GM18502 (cell line): Measurements from ENCODE around the gene PATE2.

ENCODE experiments used
- ATAC-seq: cut with Tn5 transposase; IDR thresholded peaks from one replicate; pipeline ENCODE4 v1.9.1; 2021; ENCODE audit warnings: mild to moderate bottlenecking; ENCODE audit not compliant: unreplicated experiment, poor library complexity

The PATE2 gene

DNA sequence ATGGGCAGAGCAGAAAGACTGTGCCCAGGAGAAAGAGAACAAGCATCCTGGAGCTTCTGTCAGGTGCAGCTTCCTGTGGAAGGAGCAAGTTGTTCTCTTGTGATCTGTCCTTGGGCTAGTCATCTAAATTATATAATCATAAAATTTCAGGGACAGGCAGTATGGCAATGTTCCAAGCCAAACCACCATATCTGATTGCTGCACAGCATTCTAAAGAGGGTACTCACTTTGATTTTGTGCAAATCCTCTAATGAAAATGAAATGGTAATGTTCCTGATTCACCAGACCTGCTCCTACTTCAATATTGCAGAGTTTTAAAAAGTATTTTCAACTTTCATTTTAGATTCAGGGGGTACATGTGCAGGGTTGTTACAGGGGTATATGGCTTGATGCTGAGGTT, at the start of gene PATE2:
Gene PATE2, minus strand, starts transcription at position 101 of the 400 bp plus-strand sequence. Its CDS starts 55 bp downstream, at position 46.
- ATAC-seq, result no peak

DNA sequence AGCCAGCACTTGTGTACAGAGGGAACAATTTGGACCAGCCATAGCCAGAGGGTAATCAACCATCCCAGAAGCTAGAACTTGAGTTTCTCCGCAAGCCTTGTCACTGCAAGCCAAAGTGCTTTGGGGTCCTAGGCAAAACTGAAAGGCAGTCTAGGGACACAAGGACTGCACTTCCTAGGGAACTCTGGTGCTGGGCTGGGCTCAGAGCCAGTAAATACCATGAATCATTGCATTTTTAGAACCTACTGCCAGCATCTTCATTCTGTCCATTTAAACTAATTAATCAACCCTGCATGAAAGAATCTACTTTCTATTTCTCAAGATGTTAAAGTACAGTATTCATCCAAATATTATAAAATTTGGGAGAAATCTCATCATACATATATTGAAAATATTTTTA, 29.3 kb upstream of the PATE2 start:
- ATAC-seq, result no peak

DNA sequence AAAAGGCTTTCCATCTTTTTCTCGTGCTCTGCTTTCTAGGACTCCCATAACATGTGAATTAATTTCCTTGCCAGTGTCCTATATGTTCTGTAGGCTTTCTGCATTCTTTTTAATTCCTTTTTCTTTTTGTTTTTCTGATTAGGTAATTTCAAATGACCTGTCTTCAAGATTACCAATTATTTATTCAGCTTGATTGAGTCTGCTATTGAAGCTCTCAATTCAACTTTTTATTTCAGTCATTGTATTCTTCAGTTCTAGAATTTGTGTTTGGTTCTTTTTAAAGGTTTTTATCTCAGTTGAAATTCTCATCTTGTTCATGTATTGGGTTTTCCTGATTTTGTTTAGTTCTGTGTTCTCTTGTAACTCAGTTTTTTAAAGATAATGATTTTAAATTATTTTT, 23.8 kb upstream of the PATE2 start:
- ATAC-seq, result no peak

DNA sequence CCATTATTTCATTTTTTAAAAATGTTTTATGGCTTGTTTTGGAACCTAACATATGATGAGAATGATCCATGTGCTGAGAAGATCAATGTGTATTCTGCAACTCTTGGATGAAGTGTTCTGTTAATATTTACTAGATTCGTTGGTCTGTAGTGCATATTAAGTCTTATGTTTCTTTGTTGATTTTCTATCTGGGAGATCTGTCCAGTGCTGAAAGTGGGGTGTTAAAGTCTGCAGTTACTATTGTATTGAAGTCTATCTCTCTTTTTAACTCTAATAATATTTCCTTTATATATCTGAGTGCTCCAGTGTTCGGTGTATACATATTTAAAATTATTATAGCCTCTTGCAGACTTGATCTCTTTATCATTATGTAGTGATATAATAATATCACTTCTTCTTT, 21.2 kb upstream of the PATE2 start:
- no peak for ATAC-seq

DNA sequence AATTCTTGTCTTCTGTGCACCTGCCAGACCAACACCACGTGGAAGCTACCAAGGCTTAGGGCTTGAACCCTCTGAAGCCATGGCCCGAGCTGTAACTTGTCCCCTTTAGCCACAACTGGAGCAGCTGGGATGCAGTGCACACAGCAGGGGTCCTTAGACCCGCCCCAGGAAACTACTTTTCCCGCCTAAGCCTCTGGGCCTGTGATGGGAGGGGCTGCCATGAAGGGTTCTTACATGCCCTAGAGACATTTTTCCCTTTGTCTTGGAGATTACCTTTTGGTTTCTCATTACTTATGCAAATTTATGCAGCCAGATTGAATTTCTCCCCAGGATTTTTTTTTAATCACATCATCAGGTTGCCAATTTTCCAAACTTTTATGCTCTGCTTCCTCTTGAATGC, 19.0 kb upstream of the PATE2 start:
- no peak for ATAC-seq

DNA sequence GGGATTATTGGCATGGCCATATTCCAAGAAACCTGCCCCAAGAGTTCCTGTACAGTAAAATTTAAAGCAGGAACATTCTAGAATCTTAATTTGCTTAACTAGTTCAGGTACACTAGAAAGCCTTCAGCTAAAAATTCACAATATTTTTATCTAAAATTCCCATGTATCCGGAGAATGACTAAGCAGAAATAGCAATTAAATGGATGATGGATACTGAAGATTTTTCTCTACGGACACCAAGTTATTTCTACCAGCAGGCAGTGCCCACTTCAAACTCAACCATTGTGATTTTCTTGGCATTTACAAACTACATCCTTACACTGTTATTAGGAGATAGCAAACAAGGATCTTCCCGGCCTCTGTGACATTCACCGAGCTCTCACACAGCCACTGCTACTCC, 12.2 kb upstream of the PATE2 start:
- ATAC-seq, result no peak

DNA sequence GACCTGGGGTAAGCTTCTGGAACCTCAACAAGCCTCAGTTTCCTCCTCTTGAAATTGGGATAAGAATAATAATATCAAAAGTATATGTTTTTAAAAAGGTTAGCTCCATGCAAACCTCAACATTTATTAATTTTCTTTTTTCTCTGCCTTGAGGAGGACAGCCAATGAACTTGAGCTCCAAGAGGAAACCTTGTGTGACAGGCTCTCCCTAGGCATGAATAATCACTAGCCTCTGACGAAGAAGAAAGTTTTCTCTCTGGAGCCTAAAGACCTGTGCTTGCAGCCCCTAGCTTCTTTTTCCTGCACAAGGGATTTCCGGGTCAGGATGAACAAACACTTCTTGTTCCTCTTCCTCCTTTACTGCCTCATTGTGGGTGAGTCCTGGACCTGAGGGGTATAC, 9.2 kb upstream of the PATE2 start, which contains the start of gene PATE3:
Gene PATE3, plus strand, starts transcription at position 301 of the 400 bp plus-strand sequence. Its CDS starts 25 bp downstream, at position 326.
- no peak for ATAC-seq

DNA sequence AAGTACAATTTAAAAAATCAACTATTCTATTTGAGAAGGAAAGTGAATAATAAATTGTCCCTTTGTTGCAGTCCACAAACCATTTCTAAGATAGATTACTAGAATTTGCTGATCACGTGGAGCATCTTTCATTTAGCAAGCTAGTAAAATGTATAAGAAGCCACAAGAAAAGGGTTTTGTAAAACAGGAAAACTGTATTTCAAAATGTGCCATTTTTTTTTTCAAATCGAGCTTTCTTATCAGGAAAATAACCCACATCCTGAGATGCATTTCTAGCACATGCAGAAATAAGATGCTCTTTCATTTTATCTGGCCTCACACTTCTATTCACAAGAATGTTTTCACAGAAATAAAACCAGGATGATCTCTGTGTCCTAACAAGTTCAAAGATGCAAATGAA, 6.0 kb upstream of the PATE2 start:
- no peak for ATAC-seq

DNA sequence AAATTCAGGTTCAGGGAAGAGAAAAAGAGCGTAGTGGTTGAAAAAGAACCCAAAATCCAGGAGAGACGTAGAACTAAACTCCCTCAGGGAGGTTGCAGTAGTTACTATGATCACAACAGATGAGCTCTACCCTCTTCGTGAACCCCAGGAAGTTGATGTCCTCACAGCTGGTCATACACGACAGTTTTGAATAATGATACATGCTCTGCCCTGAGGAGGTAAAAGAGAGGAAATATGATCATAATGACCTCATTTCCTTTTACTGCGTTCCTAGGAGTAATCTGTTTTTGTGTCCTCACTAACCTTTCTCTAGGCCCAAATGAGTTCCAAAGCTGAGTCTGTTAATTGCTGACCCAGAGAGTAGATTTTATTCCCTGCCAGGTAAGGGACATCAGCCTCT, 1.3 kb downstream of the PATE2 start:
- ATAC-seq, result no peak

DNA sequence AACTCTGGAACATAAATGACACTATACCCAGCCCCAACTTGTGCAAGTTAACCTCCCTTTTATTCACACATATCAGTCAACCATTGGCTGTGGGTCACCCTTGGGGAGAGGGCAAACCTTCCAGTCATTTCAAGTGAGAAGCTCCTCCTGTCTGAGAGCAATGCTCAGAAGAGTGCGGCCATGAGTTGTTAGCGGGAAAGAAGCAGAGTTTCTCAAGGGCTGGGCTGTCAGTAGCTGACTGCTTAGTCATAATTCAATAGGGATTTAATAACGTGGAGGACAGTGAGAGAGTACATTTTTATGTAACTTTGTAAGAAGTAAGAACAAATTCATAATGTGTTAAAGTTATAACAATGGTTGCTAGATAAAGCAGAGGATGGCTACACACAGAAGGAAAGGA, 5.1 kb downstream of the PATE2 start:
- no peak for ATAC-seq

DNA sequence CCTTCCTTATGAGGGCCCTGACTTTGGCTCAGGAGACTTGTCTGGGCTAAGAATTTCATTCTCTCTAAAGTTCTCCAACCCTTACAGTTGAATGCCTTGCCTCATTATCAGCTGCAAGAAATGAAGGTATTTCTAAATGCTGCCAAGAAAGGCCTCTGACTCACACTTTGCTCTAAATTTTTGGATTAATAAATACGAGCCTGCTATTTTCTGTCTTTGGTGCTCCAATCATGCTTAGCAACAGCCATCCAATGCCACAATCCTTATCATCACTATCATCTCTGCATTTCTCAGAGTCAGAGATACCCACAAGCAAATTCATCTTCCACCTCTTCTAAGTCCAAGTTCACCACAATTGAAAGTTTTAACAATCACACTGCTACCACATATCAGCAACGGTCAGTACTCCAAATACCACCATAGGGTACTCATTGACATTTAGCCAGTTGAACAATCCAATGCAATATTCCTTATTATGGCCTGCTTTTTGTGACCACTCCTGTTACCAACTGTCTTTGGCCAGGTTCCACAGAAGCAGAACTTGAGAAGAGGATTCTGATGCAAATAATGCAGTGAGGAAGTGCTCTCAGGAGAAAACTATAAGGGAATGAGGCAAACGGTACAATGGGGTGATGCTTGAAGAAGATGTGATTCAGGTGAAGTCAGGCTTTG, 5.7 kb downstream of the PATE2 start:
- ATAC-seq, result no peak

DNA sequence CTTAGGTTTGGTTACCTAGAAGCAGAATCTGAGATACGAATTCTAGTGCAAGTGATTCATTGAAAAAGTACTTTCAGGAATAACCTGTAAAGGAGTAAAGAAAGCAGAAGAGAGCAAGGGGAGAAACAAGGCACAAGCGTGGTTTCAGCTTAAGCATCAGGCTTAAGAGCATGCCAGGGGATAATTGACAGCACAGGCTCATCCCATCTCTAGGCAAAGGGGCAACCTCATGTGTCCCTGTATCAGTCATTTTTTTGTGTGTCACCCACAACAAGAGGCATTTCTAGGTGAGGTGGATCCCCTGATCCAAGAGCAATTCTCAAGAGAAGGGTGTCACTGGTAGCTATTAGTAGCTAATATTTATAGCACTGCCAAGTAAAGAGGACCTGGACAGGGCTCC, 8.0 kb downstream of the PATE2 start:
- no peak for ATAC-seq

DNA sequence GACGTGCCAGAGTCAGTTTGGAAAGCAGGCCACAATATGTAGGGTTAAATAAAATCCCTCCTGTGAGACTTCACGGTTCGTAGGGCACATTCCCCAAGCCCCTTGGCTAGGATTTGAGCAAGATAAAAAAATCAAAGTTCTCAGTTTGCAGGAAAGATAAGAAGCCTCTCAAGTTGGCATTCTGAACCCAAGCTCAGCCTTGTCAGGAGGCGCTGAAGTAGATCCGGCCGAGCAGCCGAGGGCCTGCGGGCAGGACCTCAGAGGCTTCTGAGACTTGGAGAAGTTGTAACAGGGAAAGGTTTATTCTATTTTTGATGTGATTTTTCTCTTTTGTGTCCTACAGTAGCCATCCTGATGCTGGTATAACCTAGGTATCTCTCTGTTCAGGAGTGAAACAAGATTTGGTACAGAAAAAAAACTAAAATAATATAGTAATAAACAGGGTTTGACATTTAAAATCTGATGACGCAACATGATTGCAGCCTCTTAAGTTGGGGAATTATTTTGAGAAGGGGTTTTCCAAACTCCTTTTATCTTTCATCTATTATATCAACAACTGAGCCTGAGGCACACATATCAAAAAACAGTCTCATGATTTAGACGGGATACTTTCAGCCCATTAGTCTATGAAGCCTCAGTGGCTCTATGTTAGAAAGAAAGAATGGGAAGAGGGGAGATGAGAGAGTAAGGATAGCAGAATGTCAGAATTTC, 10.1 kb downstream of the PATE2 start:
- ATAC-seq, result no peak

DNA sequence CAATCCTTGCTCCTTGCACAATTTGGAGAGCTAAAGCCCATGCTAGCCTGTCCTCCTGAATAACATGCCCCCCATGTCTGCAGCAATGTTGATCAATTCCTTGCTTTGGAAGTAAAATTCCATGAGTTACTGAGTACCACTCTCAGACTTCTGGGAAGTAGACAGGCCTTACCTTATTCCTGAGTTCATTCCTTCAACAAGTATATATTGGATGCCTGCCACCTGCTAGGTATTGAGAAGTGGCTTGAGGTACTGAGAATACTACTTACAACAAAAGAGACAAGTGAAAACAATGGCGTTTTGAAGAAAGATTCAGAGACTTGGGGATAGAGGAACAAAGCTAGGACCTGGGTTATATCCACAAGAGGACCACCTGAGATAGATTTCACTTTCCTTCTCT, 12.4 kb downstream of the PATE2 start:
- no peak for ATAC-seq

DNA sequence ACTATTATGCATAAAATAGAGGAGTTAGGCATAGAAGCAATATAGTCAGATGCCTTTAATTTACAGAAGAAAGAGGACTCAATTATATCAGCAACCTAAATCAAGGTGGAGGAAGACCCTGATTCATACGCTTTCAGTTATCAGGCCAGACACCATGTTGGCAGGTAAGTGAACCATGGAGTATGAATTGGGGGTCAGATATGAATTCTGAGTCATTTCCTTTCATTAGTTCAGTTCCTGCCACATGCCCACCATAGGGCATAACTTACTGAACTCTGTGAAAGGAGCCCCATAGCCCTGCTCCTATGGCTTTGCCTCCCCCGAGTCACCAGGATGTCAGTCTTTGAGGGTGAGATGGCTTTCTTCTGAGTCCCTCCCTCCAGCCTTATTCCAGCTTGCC, 15.1 kb downstream of the PATE2 start:
- no peak for ATAC-seq

DNA sequence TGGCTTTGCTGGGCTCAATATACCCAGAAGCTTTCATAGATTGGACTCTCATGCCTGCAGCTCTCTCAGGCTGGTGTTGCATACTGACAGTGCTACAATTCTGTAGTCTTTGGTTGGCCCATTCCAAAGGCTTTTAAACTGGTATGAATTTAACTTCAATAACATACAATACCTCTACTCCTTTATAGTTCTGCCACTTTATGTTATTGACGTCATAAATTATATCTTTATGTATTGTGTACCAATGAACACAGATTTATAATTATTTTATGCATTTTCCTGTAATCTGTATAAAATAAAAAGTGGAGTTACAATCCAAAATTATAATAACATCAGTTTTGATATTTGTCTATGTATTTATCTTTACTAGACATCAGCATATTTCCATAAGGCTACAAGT, 16.2 kb downstream of the PATE2 start:
- no peak for ATAC-seq

DNA sequence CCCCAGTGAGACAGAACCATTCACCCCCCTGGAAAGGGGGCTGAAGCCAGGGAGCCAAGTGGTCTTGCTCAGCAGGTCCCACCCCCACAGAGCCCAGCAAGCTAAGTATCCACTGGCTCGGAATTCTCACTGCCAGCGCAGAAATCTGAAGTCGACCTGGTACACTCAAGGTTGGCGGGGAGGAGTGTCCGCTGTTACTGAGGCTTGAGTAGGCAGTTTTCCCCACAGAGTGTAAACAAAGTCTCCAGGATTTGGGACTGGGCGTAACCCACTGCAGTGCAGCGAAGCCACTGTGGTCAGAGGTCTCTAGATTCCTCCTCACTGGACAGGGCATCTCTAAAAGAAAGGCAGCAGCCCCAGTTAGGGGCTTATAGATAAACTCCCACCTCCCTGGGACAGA, 22.6 kb downstream of the PATE2 start:
- ATAC-seq, result no peak

DNA sequence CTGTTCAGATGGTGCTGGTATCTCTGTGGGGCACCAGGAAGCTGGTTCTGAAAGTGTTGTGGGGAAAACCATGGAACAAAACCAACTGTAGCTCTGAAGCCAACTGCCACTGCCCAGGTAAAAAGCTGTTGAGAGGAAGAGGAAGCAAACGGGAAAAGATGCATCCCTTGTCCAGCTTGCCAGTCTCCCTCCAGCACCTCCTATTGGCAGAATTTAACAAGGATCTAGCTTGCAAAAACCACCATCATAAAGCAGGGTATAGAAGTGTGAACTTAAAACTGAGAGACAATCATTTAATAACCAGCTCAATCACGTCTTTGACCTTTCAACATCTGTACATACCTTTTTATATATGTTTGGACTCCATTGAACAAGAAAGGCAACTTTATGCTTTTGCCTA, 28.0 kb downstream of the PATE2 start:
- no peak for ATAC-seq

DNA sequence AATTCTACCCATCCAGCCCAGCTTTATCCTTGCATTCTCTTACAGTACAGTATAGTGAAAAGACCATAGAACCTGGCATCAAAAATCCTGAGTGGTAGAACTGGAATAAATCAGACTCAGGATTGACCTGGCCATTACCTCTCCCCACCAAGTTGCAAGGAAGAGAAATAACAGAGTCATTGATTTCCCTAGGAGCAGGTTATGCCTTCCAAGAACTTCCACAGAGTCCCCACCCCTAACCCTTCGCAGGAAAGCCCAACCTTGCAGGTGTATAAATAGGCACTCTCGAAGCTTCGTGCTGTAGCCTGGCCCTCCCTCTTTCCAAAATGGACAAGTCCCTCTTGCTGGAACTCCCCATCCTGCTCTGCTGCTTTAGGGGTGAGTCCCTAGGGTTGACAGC, 32.6 kb downstream of the PATE2 start, which contains the start of gene PATE1:
Gene PATE1, plus strand, starts transcription at position 301 of the 400 bp plus-strand sequence. Its CDS starts 26 bp downstream, at position 327.
- ATAC-seq, result no peak

DNA sequence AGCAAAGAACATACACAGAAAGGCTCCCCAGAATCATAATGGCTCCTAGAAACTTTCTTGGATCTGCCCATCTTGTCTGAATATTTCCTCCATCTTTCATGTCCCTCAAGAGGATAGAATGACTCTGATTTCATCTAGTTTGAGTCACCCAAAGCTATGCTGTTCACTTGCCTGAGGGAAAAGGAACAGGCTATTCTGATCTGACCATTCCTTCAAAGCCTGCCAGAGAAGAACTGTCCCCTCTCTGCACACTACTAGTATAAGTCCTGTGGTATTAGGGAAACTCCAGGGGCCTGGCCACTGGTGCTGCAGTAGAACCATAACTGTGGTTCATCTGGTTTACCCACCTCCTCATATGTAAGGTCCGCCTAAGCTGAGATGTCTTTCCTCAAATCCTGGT, 34.9 kb downstream of the PATE2 start:
- ATAC-seq, result no peak

DNA sequence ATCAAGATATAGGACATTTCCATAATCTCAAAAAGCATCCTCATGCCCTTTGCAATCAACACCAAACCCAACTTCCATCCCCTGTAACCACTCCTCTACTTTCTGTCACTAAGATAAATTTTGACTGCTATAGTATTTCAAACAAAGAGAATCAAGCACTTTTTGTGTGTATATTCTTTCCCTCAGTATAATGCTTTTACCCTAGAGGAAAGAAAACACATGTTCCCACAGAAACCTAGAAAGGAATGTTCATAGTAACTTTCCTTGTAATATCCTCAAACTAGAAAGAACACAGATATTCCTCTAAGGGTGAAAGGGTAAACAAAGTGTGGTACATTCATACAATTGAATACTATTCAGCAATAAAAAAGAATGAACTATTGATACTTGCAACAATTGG, 38.0 kb downstream of the PATE2 start:
- no peak for ATAC-seq

DNA sequence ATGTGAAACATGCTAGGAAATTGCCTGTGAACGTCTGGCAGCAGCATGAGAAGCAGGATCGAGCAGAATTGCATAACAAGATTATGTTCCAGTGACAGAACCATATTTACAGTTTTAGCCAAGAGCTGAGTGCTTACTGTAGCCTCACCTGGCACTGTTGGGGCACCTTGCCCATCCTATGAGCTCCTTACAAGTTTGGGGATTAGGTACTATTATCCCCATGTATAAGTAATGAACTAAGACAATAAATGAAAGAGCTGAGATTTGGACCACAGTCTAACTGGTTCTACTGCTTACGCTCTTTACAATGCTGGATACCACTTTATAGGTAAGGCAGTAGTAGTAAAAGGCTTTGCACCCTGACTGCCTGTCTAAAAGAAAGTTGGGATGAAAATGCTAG, 49.7 kb downstream of the PATE2 start:
- ATAC-seq, result no peak
